SK-N-SH (cell line): ENCODE data around the gene COL4A5. TPM values are rescaled to one million over a fixed set of nuclear protein-coding genes. Genes with fewer than 3 reads are reported as not detected.

Experiments used
- CTCF ChIA-PET: fragments of 300-600, 350-600 bp; formaldehyde crosslinking; extraction: SDS; loops from one replicate; lab custom pipeline; 2021; lab: Yijun Ruan, JAX
- POLR2A ChIA-PET: fragments of 350-600 bp; sonication (Branson Sonifier 250); formaldehyde crosslinking; extraction: SDS; loops from one replicate; lab custom pipeline; 2020; ENCODE audit warnings: antibody characterized with exemption, inconsistent platforms; lab: Yijun Ruan, JAX
- DNase-seq: peaks from one replicate; pipeline ENCODE4 v3.0.0; 2012
- H2AFZ ChIP-seq: fragments of 200-600 bp; sonication (generic); 2 replicates; pipeline ENCODE4 v1.8.1; 2016; ENCODE audit warnings: antibody characterized with exemption, mild to moderate bottlenecking, low read depth
- H3F3A ChIP-seq: fragments of 200-600 bp; sonication (generic); replicated peaks from 2 replicates; pipeline ENCODE3; 2016; ENCODE audit warnings: antibody characterized with exemption, mild to moderate bottlenecking; ENCODE audit not compliant: insufficient read depth
- H3K27ac ChIP-seq, 2 experiments: fragments of 200-500 bp in 1 of 2; fragments of 200-600 bp in 1 of 2; sonication (Bioruptor generic) in 1 of 2; sonication (generic), shearing (Covaris generic) in 1 of 2; 2 replicates each; pipeline versions ENCODE4 v1.5.1 to v1.6.1; 2014 to 2016; ENCODE audit warnings: low read depth in 2 of 2, inconsistent platforms in 1 of 2, low read length in 1 of 2, mild to moderate bottlenecking in 1 of 2, mixed read lengths in 1 of 2
- H3K27me3 ChIP-seq: fragments of 200-600 bp; sonication (generic), shearing (Covaris generic); 2 replicates; pipeline ENCODE4 v1.6.1; 2016; ENCODE audit warnings: mixed run types; ENCODE audit not compliant: insufficient read depth
- H3K36me3 ChIP-seq, 2 experiments: fragments of 200-500 bp in 1 of 2; fragments of 200-600 bp in 1 of 2; sonication (Bioruptor generic) in 1 of 2; sonication (generic) in 1 of 2; replicated peaks in 1 of 2; 2 replicates each; pipeline versions ENCODE3 to v1.5.1; 2014 to 2016; ENCODE audit warnings: low read length in 1 of 2, mild to moderate bottlenecking in 1 of 2; ENCODE audit not compliant: insufficient read depth in 2 of 2, control insufficient read depth in 1 of 2
- H3K4me1 ChIP-seq, 2 experiments: fragments of 200-500 bp in 1 of 2; fragments of 200-600 bp in 1 of 2; sonication (Bioruptor generic) in 1 of 2; sonication (generic), shearing (Covaris generic) in 1 of 2; 2 replicates each; pipeline versions ENCODE4 v1.5.1 to v1.6.1; 2014 to 2016; ENCODE audit warnings: low read depth in 1 of 2, low read length in 1 of 2, mixed run types in 1 of 2; ENCODE audit not compliant: insufficient read depth in 2 of 2, control insufficient read depth in 1 of 2
- H3K4me2 ChIP-seq: fragments of 200-600 bp; sonication (generic), shearing (Covaris generic); 2 replicates; pipeline ENCODE4 v1.6.1; 2017; ENCODE audit warnings: mixed run types
- H3K4me3 ChIP-seq, 2 experiments: fragments of 200-500 bp in 1 of 2; fragments of 200-600 bp in 1 of 2; sonication (Bioruptor generic) in 1 of 2; sonication (generic), shearing (Covaris generic) in 1 of 2; 2 replicates each; pipeline versions ENCODE4 v1.5.1 to v1.8.1; 2014 to 2016; ENCODE audit warnings: low read depth in 2 of 2, inconsistent platforms in 1 of 2, low read length in 1 of 2, mild to moderate bottlenecking in 1 of 2, mixed read lengths in 1 of 2, moderate library complexity in 1 of 2
- H3K79me2 ChIP-seq: fragments of 200-600 bp; sonication (generic); 2 replicates; pipeline ENCODE4 v1.8.1; 2017; ENCODE audit warnings: mild to moderate bottlenecking; ENCODE audit not compliant: insufficient read depth
- H3K9ac ChIP-seq: fragments of 200-600 bp; sonication (generic); 2 replicates; pipeline ENCODE4 v1.6.1; 2017; ENCODE audit warnings: mixed run types
- H3K9me2 ChIP-seq: fragments of 200-600 bp; sonication (generic); 2 replicates; pipeline ENCODE4 v1.6.1; 2017; ENCODE audit warnings: mixed run types
- H3K9me3 ChIP-seq: fragments of 200-600 bp; sonication (generic); 2 replicates; pipeline ENCODE4 v1.6.1; 2017; ENCODE audit warnings: mixed run types, mild to moderate bottlenecking, moderate library complexity
- H4K20me1 ChIP-seq: fragments of 200-600 bp; sonication (generic); 2 replicates; pipeline ENCODE4 v1.6.1; 2017; ENCODE audit warnings: mild to moderate bottlenecking, mixed run types; ENCODE audit not compliant: insufficient read depth
- ELF1 ChIP-seq: IDR thresholded peaks from 2 replicates; pipeline ENCODE4 v1.4.0; 2012
- EP300 ChIP-seq, 2 experiments: IDR thresholded peaks; 2 replicates each; pipeline versions ENCODE4 v1.4.0 to v1.6.1; 2012; ENCODE audit warnings: borderline replicate concordance in 1 of 2, low read depth in 1 of 2, low read length in 1 of 2
- EZH2phosphoT487 ChIP-seq: fragments of 200-600 bp; sonication (generic); IDR thresholded peaks from 2 replicates; pipeline ENCODE4 v1.6.1; 2017; ENCODE audit warnings: low read depth, mixed run types, mild to moderate bottlenecking, antibody characterized with exemption, moderate library complexity, borderline replicate concordance
- FOXJ3 ChIP-seq: sonication (generic); formaldehyde crosslinking; IDR thresholded peaks from 2 replicates; pipeline ENCODE4 v1.5.1; 2020; ENCODE audit warnings: mild to moderate bottlenecking, missing genetic modification reagents
- FOXM1 ChIP-seq: IDR thresholded peaks from 2 replicates; pipeline ENCODE4 v1.4.0; 2012; ENCODE audit warnings: low read depth, mild to moderate bottlenecking
- GABPA ChIP-seq: IDR thresholded peaks from 2 replicates; pipeline ENCODE4 v1.4.0; 2012; ENCODE audit warnings: low read depth, mild to moderate bottlenecking
- JUND ChIP-seq: IDR thresholded peaks from 2 replicates; pipeline ENCODE4 v1.4.0; 2012
- MXI1 ChIP-seq: IDR thresholded peaks from 2 replicates; pipeline ENCODE4 v1.6.1; 2012; ENCODE audit warnings: mild to moderate bottlenecking, low read depth, low read length, improper control_type of control experiment
- POLR2AphosphoS5 ChIP-seq: IDR thresholded peaks from 2 replicates; pipeline ENCODE4 v1.6.1; 2012; ENCODE audit warnings: low read depth, low read length
- RAD21 ChIP-seq: IDR thresholded peaks from 2 replicates; pipeline ENCODE4 v1.6.1; 2012; ENCODE audit warnings: mild to moderate bottlenecking, low read length
- RXRA ChIP-seq: IDR thresholded peaks from 2 replicates; pipeline ENCODE4 v1.4.0; 2012; ENCODE audit warnings: low read depth, mild to moderate bottlenecking, borderline replicate concordance
- SIN3A ChIP-seq: IDR thresholded peaks from 2 replicates; pipeline ENCODE4 v1.6.1; 2012; ENCODE audit warnings: low read depth, mild to moderate bottlenecking, low read length, moderate library complexity, borderline replicate concordance
- SMC3 ChIP-seq: IDR thresholded peaks from 2 replicates; pipeline ENCODE4 v1.6.1; 2012; ENCODE audit warnings: low read depth, low read length, improper control_type of control experiment
- TAF1 ChIP-seq: IDR thresholded peaks from 2 replicates; pipeline ENCODE4 v1.6.1; 2012; ENCODE audit warnings: low read depth, mild to moderate bottlenecking, low read length, moderate library complexity, borderline replicate concordance
- TCF12 ChIP-seq: IDR thresholded peaks from 2 replicates; pipeline ENCODE4 v1.4.0; 2012
- YY1 ChIP-seq: IDR thresholded peaks from 2 replicates; pipeline ENCODE4 v1.4.0; 2012; ENCODE audit warnings: low read depth, mild to moderate bottlenecking
- WGBS: methylation state at CpG from one replicate; pipeline ENCODE4 v1.1.6; 2017; ENCODE audit warnings: low lambda C conversion rate; 5-methylcytosine and 5-hydroxymethylcytosine counted together
- polyA plus RNA-seq, 3 experiments: library from polyadenylated mRNA; depleted of rRNA; stranded (reverse); fragments of >200 nt; gene quantifications; 2 replicates each; pipeline ENCODE4 v1.2.3, GENCODE V29; 2012
- TF ChIP-seq, protein P1 (sequence below): fragments of 200-600 bp; sonication (generic); IDR thresholded peaks from 2 replicates; pipeline ENCODE4 v1.6.1; 2017; ENCODE audit warnings: antibody characterized with exemption, mild to moderate bottlenecking, moderate library complexity
- TF ChIP-seq, protein P2 (sequence below): IDR thresholded peaks from 2 replicates; pipeline ENCODE4 v1.4.0; 2012; ENCODE audit warnings: low read depth, borderline replicate concordance

Gene COL4A5
- polyA plus RNA-seq, 1 of the 3 experiments (the other 2 are of a cell fraction): 0.02 TPM

DNA sequence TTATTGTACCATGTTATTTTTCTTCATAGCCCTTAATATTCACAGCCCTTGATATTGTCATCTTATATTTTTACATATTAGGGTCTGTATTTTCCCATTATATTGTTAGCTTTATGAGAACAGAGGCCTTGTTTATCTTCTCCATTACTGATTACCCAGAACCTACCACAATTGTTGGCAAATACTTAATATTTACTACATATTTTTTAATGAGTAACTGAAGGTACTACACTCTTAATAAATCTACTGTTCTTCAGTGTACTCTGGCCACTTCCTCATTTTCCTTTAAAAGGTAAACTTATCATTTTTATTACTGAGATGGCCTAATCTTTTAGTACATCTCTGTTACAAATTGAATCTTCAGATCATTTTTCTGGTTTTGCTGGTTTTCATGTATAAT, 133.5 kb downstream of the COL4A5 start:
- H3K4me1 ChIP-seq: no peaks in the 10 kb centered on the region
- H3K9me3 ChIP-seq: no peaks in the 10 kb centered on the region
- H3K9me2 ChIP-seq: no peaks in the 10 kb centered on the region
- H3K4me3 ChIP-seq: no peak overlapping the region
- peaks cover 8% of the 10 kb centered on the region; the same call in 1 of the 2 replicates for H3K27me3 ChIP-seq
- H3K4me2 ChIP-seq: no peak overlapping the region
- no peaks in the 10 kb centered on the region for H3K36me3 ChIP-seq
- H3K79me2 ChIP-seq: no peaks in the 10 kb centered on the region
- H4K20me1 ChIP-seq: no peaks in the 10 kb centered on the region
- H3F3A ChIP-seq: no peaks in the 10 kb centered on the region
- ChIA-PET CTCF (no interaction called here), POLR2A (no interaction called here)
- no peak overlapping the region for H3K9ac ChIP-seq
- H3K27ac ChIP-seq: no peak overlapping the region
- no peak for DNase-seq
- TF ChIP-seq, protein P1, sequence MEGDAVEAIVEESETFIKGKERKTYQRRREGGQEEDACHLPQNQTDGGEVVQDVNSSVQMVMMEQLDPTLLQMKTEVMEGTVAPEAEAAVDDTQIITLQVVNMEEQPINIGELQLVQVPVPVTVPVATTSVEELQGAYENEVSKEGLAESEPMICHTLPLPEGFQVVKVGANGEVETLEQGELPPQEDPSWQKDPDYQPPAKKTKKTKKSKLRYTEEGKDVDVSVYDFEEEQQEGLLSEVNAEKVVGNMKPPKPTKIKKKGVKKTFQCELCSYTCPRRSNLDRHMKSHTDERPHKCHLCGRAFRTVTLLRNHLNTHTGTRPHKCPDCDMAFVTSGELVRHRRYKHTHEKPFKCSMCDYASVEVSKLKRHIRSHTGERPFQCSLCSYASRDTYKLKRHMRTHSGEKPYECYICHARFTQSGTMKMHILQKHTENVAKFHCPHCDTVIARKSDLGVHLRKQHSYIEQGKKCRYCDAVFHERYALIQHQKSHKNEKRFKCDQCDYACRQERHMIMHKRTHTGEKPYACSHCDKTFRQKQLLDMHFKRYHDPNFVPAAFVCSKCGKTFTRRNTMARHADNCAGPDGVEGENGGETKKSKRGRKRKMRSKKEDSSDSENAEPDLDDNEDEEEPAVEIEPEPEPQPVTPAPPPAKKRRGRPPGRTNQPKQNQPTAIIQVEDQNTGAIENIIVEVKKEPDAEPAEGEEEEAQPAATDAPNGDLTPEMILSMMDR: no peak
- TF ChIP-seq RAD21: no peak
- TF ChIP-seq SIN3A: no peak
- no peak for TF ChIP-seq TAF1
- TF ChIP-seq, protein P2, sequence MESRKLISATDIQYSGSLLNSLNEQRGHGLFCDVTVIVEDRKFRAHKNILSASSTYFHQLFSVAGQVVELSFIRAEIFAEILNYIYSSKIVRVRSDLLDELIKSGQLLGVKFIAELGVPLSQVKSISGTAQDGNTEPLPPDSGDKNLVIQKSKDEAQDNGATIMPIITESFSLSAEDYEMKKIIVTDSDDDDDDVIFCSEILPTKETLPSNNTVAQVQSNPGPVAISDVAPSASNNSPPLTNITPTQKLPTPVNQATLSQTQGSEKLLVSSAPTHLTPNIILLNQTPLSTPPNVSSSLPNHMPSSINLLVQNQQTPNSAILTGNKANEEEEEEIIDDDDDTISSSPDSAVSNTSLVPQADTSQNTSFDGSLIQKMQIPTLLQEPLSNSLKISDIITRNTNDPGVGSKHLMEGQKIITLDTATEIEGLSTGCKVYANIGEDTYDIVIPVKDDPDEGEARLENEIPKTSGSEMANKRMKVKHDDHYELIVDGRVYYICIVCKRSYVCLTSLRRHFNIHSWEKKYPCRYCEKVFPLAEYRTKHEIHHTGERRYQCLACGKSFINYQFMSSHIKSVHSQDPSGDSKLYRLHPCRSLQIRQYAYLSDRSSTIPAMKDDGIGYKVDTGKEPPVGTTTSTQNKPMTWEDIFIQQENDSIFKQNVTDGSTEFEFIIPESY: no peak
- TF ChIP-seq POLR2AphosphoS5: no peak
- TF ChIP-seq FOXJ3: no peak
- no peak for TF ChIP-seq YY1
- no peak for TF ChIP-seq FOXM1
- no peak overlapping the region for H2AFZ ChIP-seq

DNA sequence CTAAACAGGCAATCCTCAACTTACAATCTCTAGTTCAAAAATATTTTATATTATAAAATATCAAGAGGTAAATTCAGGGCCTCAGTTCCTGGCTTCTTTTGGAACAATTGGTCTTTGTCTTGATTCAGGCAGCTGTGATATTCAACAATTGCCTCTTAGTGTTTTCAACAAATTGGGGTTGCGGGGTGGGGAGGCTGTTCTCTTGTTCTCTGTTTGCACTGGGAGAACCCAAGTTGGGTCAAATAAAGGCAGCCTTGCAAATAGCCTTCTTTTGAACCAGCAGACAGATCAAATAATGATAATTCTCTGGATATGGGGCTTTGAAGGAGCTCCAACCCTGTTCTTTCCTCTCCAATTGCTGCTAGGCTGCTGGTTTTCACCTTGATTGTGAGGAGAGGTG, 142.5 kb downstream of the COL4A5 start:
- Histone ChIP-seq H3K79me2 (no peaks in the 10 kb centered on the region), H3K27me3 (peaks cover 1% of the 10 kb centered on the region; the same call in 1 of the 2 replicates), H3K4me2 (no peak overlapping the region), H3K4me3 (no peak overlapping the region), H3K4me1 (no peaks in the 10 kb centered on the region), H3K36me3 (no peaks in the 10 kb centered on the region), H4K20me1 (no peaks in the 10 kb centered on the region), H3K27ac (no peak overlapping the region), H3F3A (no peaks in the 10 kb centered on the region), H3K9ac (no peak overlapping the region), H3K9me3 (no peaks in the 10 kb centered on the region; the same call in 1 of the 2 replicates), H2AFZ (no peak overlapping the region), H3K9me2 (no peaks in the 10 kb centered on the region)
- TF ChIP-seq SMC3 (no peak), JUND (no peak), EP300 (IDR thresholded peaks at IDR 0.05; ENCODE audit: borderline replicate concordance in 1 of 2, low read depth in 1 of 2, low read length in 1 of 2) (no peak), EZH2phosphoT487 (no peak), SIN3A (no peak), RXRA (no peak), MXI1 (no peak), FOXM1 (no peak), TCF12 (no peak), GABPA (no peak), ELF1 (no peak), RAD21 (no peak)
- DNase-seq: no peak
- 8% methylated on average over 1 of the region's 1 CpG for WGBS
- ChIA-PET CTCF (no interaction called here), POLR2A (no interaction called here)
